Measurements from ENCODE around the gene CCNL2.

DNA sequence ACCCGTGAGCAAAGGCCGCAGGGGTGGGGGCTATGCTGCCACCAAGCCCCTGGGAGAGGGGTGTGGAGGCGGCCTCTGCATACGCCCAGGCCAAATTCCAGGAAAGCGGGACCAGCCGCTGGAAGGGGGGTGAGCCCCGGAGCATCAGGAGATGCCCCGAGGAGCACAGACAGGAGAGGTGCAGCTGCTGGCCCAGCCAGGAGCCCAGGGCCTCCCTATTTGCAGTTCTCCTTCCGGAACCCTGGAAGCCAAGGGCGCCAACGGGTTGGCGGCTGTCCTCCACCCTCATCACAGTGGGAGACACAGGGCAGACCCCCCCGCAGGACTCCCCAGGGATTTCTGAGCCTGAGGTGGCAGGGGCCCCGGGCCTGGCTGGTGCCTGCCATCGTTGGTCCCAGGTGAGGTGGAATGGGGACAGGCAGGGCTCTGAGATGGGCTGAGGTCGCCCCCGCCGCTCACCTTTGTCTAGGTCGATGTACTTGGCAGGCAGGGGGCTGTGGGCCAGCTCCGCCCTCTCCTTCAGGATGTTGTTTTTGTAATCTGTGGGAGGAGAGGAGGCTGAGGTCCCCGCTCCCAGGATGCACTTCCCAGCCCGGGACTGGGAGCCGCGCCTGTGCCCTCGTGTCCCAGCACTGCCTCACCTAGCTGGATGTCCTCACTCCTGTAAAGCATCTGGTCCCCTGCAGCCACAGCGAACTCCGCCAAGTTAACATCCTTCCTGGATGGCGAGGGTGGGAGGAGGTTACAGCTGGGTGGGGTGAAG, 45.6 kb downstream of the CCNL2 start:
- TF ChIP-seq, protein P1, sequence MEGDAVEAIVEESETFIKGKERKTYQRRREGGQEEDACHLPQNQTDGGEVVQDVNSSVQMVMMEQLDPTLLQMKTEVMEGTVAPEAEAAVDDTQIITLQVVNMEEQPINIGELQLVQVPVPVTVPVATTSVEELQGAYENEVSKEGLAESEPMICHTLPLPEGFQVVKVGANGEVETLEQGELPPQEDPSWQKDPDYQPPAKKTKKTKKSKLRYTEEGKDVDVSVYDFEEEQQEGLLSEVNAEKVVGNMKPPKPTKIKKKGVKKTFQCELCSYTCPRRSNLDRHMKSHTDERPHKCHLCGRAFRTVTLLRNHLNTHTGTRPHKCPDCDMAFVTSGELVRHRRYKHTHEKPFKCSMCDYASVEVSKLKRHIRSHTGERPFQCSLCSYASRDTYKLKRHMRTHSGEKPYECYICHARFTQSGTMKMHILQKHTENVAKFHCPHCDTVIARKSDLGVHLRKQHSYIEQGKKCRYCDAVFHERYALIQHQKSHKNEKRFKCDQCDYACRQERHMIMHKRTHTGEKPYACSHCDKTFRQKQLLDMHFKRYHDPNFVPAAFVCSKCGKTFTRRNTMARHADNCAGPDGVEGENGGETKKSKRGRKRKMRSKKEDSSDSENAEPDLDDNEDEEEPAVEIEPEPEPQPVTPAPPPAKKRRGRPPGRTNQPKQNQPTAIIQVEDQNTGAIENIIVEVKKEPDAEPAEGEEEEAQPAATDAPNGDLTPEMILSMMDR (IDR thresholded peaks at IDR 0.05) = no peak
- TF ChIP-seq POLR2A (IDR thresholded peaks at IDR 0.05) = no peak

All from lower leg skin (tissue), 3 donors.